HK-2 (cell line): ENCODE results near the gene CD52.
A peak's percentile ranks its signal among the peaks of the same experiment; 100 is the strongest.
"Not testable (repeated sequence)": the region's sequence is repeated elsewhere in the genome, so short reads cannot be mapped to it uniquely, and the experiment has no call there.

Source experiments
- DNase-seq: peaks from one replicate; pipeline ENCODE4 v3.0.0-alpha.2; 2018; ENCODE audit not compliant: unreplicated experiment

CD52 gene

GRCh38 chr1:26302733-26303405, 14.9 kb upstream of the CD52 start:
- no peak for DNase-seq

DNA sequence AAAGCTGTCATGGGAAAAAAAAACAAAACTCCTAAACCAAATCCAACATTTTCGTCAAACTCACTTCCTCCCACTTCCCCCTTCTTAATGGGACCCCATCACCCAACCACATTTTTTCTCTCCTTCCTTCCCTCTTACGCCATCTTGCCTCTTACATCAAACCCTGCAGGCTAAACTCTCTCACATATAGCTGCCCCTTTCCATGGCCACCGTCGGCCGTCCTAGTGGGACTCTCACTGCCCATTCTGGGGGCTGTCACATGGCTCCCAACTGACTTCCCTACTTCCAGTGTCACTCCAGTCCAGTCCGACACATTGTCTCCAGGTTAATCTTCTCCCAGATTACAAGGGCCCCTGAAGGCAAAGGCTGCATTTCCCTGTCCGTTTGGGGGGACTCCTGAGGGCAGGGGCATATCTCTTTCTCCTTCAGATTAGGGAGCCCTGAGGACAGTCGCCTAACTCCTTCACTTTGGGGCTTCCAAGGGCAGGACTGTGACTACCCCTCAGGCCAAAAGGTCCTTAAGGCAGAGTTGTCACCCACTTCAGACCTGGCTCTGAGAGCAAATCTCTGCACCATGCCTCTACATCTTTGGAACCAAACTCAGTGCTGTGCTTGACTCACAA, 12.0 kb upstream of the CD52 start:
- DNase-seq: no peak

GRCh38 chr1:26306290-26307229, 11.2 kb upstream of the CD52 start, which contains the start of gene UBXN11:
Gene UBXN11, minus strand, starts transcription at chr1:26306636. Its CDS starts 3,753 bp downstream, at chr1:26302883.
- DNase-seq: peak; percentile 94

- DNase-seq: no peak
Measured at GRCh38 chr1:26307363-26307781, 10.4 kb upstream of the CD52 start.

- not testable (repeated sequence) for DNase-seq
Measured at GRCh38 chr1:26307966-26308899, 9.5 kb upstream of the CD52 start.

- DNase-seq: no peak
Measured at GRCh38 chr1:26314501-26314900, 3.3 kb upstream of the CD52 start.

GRCh38 chr1:26315874-26316850, 1.6 kb upstream of the CD52 start:
- no peak for DNase-seq

- no peak for DNase-seq
Measured at GRCh38 chr1:26317146-26317545, 612 bp upstream of the CD52 start.

DNA sequence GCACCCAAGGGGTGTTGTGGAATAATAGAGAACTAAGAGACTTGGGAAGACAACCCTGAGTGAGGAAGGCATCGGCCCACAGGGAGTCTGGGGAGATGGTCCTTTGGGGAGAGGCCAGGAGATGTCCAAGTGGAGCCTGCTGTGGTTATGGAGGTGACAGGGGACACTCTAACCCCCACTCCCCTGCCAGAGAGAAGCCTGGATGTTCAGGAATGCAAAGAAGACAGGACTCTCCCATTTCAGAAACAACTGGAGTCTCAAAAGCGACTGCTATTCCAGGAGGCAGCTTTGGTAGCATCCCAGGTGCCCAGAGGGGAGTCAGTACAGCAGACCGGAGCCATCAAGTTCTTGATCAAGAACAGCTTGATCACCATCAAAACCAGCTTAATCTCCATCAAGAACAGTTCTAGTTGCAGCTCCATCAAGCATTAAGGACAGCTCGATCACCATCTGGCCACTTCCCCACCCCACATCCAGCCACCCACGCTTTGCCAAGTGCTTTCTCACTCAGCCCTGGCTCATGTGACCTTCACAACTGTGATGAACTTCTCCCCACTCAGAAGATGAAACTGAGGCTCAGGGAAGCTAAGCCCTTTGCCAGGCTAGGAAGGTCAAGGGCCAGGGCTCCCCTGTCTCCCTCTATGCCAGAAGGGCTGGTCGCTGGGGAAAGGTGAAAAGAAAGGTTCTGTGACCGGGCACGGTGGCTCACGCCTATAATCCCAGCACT, 743 bp downstream of the CD52 start:
- no peak for DNase-seq

DNA sequence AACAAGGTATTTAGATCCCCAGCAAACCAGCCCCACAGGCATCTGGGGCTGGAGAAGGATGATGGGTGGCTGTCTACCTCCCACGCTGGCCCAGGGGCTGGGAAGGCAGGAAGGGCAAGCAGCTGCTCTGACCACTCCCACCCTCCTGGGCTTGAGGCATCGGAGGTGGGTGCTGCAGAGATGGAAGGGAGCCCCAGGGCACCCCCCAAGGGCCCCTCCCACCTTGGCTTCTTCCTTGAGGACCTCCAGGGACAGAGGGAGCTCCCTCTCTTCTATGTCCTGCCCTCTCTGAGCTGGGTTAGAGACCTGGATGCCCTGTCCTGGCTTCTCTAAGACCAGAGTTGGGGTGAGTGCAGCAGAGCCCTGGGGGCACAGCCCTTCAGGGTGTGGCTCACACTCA, 3.1 kb downstream of the CD52 start:
- DNase-seq: no peak

DNA sequence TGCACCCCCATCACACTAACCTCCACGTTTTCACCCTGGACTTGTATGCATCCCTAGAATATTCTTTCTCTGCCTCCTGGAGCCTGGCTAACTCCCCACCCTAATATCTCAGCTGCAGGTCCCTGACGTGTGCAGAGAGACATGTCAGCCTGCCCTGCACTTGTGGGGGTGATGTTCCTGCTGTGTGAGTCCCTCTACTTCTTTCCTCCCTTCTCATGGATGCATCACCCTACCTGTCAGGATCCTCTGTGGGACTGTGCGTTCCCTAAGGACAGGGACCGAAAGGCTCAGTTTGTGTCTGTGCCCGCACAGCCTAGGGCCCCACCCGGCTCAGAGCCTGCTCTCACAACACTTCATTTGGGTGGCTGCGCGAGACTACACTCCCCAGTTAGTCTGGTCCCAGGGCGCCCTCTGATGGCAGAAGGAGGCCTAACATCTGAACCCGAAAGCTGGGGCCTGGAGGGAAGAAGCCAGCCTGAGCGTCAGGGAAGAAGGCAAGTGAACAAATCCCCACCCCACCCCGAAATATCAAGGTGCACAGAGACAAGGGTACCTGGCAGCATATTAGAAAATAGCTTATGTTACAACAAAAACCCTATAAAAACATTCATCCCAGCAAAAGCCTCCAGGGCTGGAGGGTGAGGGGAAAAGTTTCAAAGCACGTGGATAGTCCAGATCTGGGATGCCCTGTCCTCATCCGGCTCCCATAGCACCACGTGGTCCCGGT, 3.7 kb downstream of the CD52 start:
- peak; percentile 88 for DNase-seq

DNA sequence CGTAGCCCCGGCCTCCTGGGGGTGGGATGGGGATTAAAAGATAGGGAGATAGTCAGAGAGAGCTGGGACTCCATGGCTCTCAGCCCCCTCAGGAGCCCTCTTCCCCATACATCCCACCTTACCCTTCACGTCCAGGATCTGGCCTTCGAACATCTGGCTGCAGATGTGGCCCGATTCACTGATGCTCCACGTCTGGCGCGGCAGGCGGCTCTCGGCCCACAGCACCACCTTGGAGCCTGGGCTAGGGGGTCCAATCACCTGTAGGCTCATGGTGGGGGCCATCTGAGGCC, 4.2 kb downstream of the CD52 start:
- no peak for DNase-seq

DNA sequence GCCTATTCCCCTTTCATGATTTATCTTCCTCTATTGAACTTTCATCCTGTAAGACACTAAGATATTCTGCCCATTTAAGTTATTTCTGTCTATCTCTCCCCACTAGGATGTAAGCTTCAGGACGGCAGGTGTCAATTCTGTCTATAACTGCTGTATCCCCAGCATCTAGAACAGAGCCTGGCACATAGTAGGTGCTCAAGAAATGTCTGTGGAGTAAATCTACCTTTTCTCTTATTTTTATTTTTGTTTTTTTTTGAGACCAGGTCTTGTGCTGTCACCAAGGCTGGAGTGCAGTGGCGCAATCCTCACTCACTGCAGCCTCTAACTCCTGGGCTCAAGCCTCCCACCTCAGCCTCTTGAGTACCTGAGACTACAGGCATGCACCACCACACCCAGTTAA, 5.6 kb downstream of the CD52 start:
- no peak for DNase-seq

DNA sequence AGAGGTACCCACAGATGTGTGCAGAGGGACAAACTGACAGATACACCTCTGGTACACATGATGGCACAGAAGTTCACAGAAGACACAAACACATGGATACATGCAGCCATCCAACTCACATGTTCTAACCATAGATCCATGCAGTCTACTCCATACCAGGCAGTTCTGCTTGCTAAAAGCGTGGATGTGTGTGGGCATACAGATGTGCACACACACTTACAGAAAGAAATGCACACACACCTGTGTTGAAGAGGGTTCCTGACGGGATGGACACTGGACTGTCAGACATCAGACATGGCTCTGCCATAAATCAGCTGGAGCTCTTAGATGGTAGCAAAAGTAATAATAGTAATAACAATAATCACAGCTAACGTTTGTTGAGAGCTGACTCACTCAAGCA, 6.8 kb downstream of the CD52 start:
- DNase-seq: no peak

DNA sequence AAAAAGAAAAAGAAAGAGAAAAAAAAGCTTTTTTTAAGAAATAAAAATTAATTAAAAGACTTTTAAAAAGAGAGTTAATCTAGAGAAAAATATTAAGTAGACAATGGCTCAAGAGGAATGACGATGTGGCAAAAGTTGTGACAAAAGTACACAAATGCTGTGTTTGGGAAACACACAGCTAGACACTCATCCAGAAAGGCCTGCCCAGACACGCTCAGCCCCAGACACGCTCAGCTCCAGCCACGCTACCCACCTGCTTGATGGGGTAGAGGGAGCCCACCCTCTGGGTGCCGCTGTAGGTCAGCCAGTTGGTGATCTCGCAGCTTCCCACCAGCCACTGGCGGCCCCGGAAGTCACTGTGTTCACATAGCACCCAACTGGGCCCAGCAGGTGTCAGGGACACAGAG, 10.2 kb downstream of the CD52 start:
- no peak for DNase-seq

- no peak for DNase-seq
Measured at GRCh38 chr1:26328597-26328996, 10.8 kb downstream of the CD52 start.

DNA sequence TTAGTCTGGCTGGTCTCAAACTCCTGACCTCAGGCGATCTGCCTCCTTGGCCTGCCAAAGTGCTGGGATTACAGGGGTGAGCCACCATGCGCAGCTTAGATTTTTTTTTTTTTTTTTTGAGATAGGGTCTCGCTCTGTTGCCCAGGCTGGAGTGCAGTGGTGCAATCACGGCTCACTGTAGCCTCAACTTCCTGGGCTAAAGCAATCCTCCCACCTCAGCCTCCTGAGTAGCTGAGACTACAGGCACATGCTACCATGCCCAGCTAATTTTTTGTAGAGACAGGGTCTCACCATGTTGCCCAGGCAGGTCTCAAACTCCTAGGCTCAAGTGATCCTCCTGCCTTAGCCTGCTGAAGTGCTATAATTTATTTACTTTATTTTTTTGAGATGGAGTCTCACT, 11.6 kb downstream of the CD52 start:
- DNase-seq: not testable (repeated sequence)

DNA sequence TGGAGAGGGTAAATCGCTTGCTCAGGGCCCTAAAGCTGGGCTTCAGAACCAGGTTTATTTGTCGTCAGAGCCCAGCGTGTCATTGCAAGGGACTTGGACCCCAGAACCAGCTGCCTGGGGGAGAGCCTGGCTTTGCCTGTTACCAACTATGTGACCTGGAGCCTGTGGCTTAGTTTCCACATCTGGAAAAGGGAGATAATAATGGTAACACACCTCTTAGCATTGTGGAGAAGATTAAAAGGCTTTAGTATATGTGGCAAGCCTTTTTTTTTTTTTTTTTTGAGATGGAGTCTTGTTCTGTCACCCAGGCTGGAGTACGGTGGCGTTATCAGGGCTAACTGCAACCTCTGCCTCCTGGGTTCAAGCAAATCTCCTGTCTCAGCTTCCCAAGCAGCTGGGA, 12.5 kb downstream of the CD52 start:
- no peak for DNase-seq

DNA sequence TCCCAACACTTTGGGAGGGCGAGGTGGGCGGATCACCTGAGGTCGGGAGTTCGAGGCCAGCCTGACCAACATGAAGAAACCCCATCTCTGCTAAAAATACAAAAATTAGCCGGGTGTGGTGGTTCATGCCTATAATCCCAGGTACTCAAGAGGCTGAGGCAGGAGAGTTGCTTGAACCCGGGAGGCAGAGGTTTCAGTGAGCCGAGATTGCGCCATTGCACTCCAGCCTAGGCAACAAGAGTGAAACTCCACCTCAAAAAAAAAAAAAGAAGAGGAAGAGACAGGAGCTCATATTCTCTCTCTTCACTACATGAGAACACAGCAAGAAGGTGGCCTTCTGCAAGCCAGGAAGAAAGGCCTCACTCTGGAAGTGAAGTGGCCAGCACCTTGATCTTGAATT, 15.6 kb downstream of the CD52 start:
- DNase-seq: not testable (repeated sequence)
